Measurements from ENCODE around the gene PRDX6. TPM values are rescaled to one million over a fixed set of nuclear protein-coding genes. Genes with fewer than 3 reads are reported as not detected.

The PRDX6 gene
- total and polyA plus RNA-seq, 2 donors (not counting 3 experiments of a cell fraction or from before 2014, with no cell fraction given) = 145 to 288 TPM

DNA sequence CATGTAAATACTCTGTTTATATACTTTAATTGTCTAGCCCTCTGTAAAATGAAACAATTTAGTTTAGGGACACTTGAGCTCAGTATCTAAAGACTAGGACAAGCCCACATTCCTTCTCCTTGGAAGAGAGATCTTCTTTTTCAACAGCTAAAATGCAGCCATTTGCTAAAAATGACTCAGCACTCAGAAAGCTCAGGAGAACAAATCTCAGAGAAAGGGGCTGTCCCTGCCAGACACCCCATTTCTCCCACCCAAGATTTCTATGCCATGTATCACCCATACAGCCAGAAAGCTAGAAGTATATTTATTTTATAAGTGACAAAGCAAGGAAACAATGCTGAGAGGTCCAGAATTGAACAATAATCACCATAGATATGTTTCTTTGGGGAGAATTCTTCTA is 23.2 kb upstream of the PRDX6 start:
- Histone ChIP-seq H3K4me2 (ENCODE audit: insufficient read depth, low read length) (no peak overlapping the region), H4K20me1 (replicated peaks; ENCODE audit: control insufficient read depth, extremely low read depth, insufficient read depth, low read length) (no peaks in the 10 kb centered on the region), H3K36me3 (ENCODE audit: control insufficient read depth in 2 of 2, extremely low read depth in 1 of 2, insufficient read depth in 2 of 2, low read length in 2 of 2) (no peaks in the 10 kb centered on the region), H3K9me1 (replicated peaks; ENCODE audit: control insufficient read depth, extremely low read depth, insufficient read depth, low read length) (no peaks in the 10 kb centered on the region), H2AFZ (ENCODE audit: low read depth, low read length) (no peak overlapping the region), H3K9me3 (replicated peaks; ENCODE audit: control insufficient read depth, insufficient read depth, low read length) (no peaks in the 10 kb centered on the region), H3K4me1 (ENCODE audit: control insufficient read depth, extremely low read depth, insufficient read depth, low read length) (no peaks in the 10 kb centered on the region), H3K4me3 (replicated peaks in 1 of 3; ENCODE audit: insufficient read depth in 1 of 3, low read depth in 1 of 3, low read length in 3 of 3) (no peak overlapping the region), H3K27ac (ENCODE audit: insufficient read depth, low read depth, low read length) (no peak overlapping the region), H3K79me2 (ENCODE audit: control insufficient read depth, insufficient read depth, low read length) (no peaks in the 10 kb centered on the region), H3K9ac (replicated peaks; ENCODE audit: extremely low read depth, insufficient read depth, low read length) (no peak overlapping the region), H3K27me3 (ENCODE audit: control insufficient read depth in 2 of 2, insufficient read depth in 2 of 2, low read length in 2 of 2) (no peaks in the 10 kb centered on the region)
- FAIRE-seq (no peak), DNase-seq (ENCODE audit: low read depth, low spot score) (no peak)
- TF ChIP-seq, protein P1, sequence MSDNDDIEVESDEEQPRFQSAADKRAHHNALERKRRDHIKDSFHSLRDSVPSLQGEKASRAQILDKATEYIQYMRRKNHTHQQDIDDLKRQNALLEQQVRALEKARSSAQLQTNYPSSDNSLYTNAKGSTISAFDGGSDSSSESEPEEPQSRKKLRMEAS (IDR thresholded peaks at IDR 0.05; ENCODE audit: insufficient read depth, insufficient read length) = no peak
- no peak for TF ChIP-seq MYC (IDR thresholded peaks at IDR 0.05; ENCODE audit: low read depth, low read length)
- TF ChIP-seq, protein P2, sequence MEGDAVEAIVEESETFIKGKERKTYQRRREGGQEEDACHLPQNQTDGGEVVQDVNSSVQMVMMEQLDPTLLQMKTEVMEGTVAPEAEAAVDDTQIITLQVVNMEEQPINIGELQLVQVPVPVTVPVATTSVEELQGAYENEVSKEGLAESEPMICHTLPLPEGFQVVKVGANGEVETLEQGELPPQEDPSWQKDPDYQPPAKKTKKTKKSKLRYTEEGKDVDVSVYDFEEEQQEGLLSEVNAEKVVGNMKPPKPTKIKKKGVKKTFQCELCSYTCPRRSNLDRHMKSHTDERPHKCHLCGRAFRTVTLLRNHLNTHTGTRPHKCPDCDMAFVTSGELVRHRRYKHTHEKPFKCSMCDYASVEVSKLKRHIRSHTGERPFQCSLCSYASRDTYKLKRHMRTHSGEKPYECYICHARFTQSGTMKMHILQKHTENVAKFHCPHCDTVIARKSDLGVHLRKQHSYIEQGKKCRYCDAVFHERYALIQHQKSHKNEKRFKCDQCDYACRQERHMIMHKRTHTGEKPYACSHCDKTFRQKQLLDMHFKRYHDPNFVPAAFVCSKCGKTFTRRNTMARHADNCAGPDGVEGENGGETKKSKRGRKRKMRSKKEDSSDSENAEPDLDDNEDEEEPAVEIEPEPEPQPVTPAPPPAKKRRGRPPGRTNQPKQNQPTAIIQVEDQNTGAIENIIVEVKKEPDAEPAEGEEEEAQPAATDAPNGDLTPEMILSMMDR (IDR thresholded peaks at IDR 0.05; ENCODE audit: extremely low read depth in 1 of 2, insufficient read depth in 1 of 2, low read depth in 1 of 2, low read length in 2 of 2) = no peak
- intact Hi-C loops (cut with micrococcal nuclease) (no loop called here), dilution Hi-C loops (cut with MboI; ENCODE audit: extremely low pct_ligation_motif_present, low sequenced_read_pairs) (no loop called here)
- BruUV-seq (replicated peaks) = no TSS peak
- CTCF ChIA-PET = interaction anchor here (0.7 to 1.3 kb wide), 2 partner anchors 18 to 19 kb away, joined by 3 to 4 read pairs; no protein-coding TSS in a partner anchor
- POLR2A ChIA-PET = no interaction called here

DNA sequence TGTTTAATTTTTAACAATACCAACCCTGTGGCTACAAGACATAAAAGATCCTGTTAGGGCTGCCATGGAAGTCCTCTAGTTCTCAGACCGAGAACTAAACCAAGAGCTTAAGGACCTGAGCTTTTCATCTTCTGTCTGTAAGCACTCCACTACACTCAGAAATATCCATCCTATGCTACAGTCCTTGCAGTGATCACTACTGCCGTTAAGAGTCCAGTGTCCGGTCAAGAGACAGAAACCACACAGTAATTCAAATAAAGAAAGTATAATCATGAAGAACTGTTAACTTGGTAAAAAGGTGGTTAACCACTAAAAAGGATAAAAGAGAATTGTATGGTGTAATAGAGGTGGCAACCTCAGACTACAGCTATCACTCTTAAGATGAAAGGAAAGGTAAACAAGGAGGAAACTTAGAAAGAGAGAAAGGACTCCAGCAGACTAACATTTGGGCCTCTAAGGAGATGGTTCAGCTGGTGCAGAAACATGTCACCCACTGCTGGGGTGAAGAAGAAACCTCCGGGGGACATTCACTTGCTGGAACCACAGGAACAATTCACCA is 22.1 kb upstream of the PRDX6 start:
- ChIA-PET CTCF (no interaction called here), POLR2A (no interaction called here)
- Histone ChIP-seq H3K36me3 (ENCODE audit: control insufficient read depth in 2 of 2, extremely low read depth in 1 of 2, insufficient read depth in 2 of 2, low read length in 2 of 2) (no peaks in the 10 kb centered on the region), H3K4me2 (ENCODE audit: insufficient read depth, low read length) (no peak overlapping the region), H3K4me1 (ENCODE audit: control insufficient read depth, extremely low read depth, insufficient read depth, low read length) (no peaks in the 10 kb centered on the region), H3K79me2 (ENCODE audit: control insufficient read depth, insufficient read depth, low read length) (no peaks in the 10 kb centered on the region), H3K27me3 (ENCODE audit: control insufficient read depth in 2 of 2, insufficient read depth in 2 of 2, low read length in 2 of 2) (no peaks in the 10 kb centered on the region), H3K4me3 (replicated peaks in 1 of 3; ENCODE audit: insufficient read depth in 1 of 3, low read depth in 1 of 3, low read length in 3 of 3) (no peak overlapping the region), H3K9ac (replicated peaks; ENCODE audit: extremely low read depth, insufficient read depth, low read length) (no peak overlapping the region), H4K20me1 (replicated peaks; ENCODE audit: control insufficient read depth, extremely low read depth, insufficient read depth, low read length) (no peaks in the 10 kb centered on the region), H3K27ac (ENCODE audit: insufficient read depth, low read depth, low read length) (no peak overlapping the region), H3K9me3 (replicated peaks; ENCODE audit: control insufficient read depth, insufficient read depth, low read length) (no peaks in the 10 kb centered on the region), H2AFZ (ENCODE audit: low read depth, low read length) (no peak overlapping the region), H3K9me1 (replicated peaks; ENCODE audit: control insufficient read depth, extremely low read depth, insufficient read depth, low read length) (no peaks in the 10 kb centered on the region)
- no TSS peak for BruUV-seq (replicated peaks)
- DNase-seq (ENCODE audit: low read depth, low spot score) (no peak), FAIRE-seq (no peak)
- intact Hi-C loops (cut with micrococcal nuclease) (no loop called here), dilution Hi-C loops (cut with MboI; ENCODE audit: extremely low pct_ligation_motif_present, low sequenced_read_pairs) (no loop called here)
- TF ChIP-seq POLR2A (IDR thresholded peaks at IDR 0.05; ENCODE audit: low read depth, low read length) (no peak), JUN (IDR thresholded peaks at IDR 0.05; ENCODE audit: borderline replicate concordance, insufficient read depth, insufficient read length, low read depth) (no peak), FOS (IDR thresholded peaks at IDR 0.05; ENCODE audit: borderline replicate concordance, insufficient read depth, low read length) (no peak), EZH2 (IDR thresholded peaks at IDR 0.05; ENCODE audit: borderline replicate concordance, low read depth, low read length, severe bottlenecking) (no peak), GATA2 (IDR thresholded peaks at IDR 0.05; ENCODE audit: insufficient read depth, insufficient read length, low read depth, low read length) (no peak), MYC (IDR thresholded peaks at IDR 0.05; ENCODE audit: low read depth, low read length) (no peak), POLR2AphosphoS5 (IDR thresholded peaks at IDR 0.05; ENCODE audit: insufficient read depth, low read depth, low read length) (no peak)
- TF ChIP-seq, protein P2 (IDR thresholded peaks at IDR 0.05; ENCODE audit: extremely low read depth in 1 of 2, insufficient read depth in 1 of 2, low read depth in 1 of 2, low read length in 2 of 2) = no peak
- TF ChIP-seq, protein P1 (IDR thresholded peaks at IDR 0.05; ENCODE audit: insufficient read depth, insufficient read length) = no peak
